HG03060 (cell line): ENCODE results near the gene PPP4R2.

Experiments used
- ATAC-seq: cut with Tn5 transposase; IDR thresholded peaks from one replicate; pipeline ENCODE4 v1.9.1; 2021; ENCODE audit warnings: low read depth, moderate number of reproducible peaks; ENCODE audit not compliant: unreplicated experiment

The PPP4R2 gene

GRCh38 chr3:73021301-73021835 is 24.8 kb downstream of the PPP4R2 start:
- ATAC-seq, result no peak

GRCh38 chr3:73024836-73025235 is 28.2 kb downstream of the PPP4R2 start:
- no peak for ATAC-seq

GRCh38 chr3:73026111-73026759 is 29.6 kb downstream of the PPP4R2 start:
- no peak for ATAC-seq

- ATAC-seq, result no peak
Observed at GRCh38 chr3:73026760-73027113, 30.1 kb downstream of the PPP4R2 start.

GRCh38 chr3:73028803-73029202 is 32.2 kb downstream of the PPP4R2 start:
- ATAC-seq, result no peak

- no peak for ATAC-seq
Observed at GRCh38 chr3:73029321-73029796, 32.7 kb downstream of the PPP4R2 start.

GRCh38 chr3:73030073-73030597 is 33.5 kb downstream of the PPP4R2 start:
- no peak for ATAC-seq

GRCh38 chr3:73031573-73032103 is 35.0 kb downstream of the PPP4R2 start:
- ATAC-seq, result no peak

- no peak for ATAC-seq
Observed at GRCh38 chr3:73036694-73037591, 40.3 kb downstream of the PPP4R2 start.

- ATAC-seq, result no peak
Observed at GRCh38 chr3:73041537-73041936, 44.9 kb downstream of the PPP4R2 start.

- ATAC-seq, result no peak
Observed at GRCh38 chr3:73043414-73043813, 46.8 kb downstream of the PPP4R2 start.

GRCh38 chr3:73045391-73045790 is 48.8 kb downstream of the PPP4R2 start:
- ATAC-seq, result no peak

- ATAC-seq, result no peak
Observed at GRCh38 chr3:73046195-73046594, 49.6 kb downstream of the PPP4R2 start.

GRCh38 chr3:73049319-73049718 is 52.7 kb downstream of the PPP4R2 start:
- ATAC-seq, result no peak

- no peak for ATAC-seq
Observed at GRCh38 chr3:73052857-73053256, 56.2 kb downstream of the PPP4R2 start.

- no peak for ATAC-seq
Observed at GRCh38 chr3:73055583-73055982, 59.0 kb downstream of the PPP4R2 start.

- ATAC-seq, result no peak
Observed at GRCh38 chr3:73056014-73056844, 59.6 kb downstream of the PPP4R2 start.

- ATAC-seq, result no peak
Observed at GRCh38 chr3:73056845-73057150, 60.2 kb downstream of the PPP4R2 start.

- ATAC-seq, result no peak
Observed at GRCh38 chr3:73060302-73060723, 63.7 kb downstream of the PPP4R2 start.

GRCh38 chr3:73061416-73061815 is 64.8 kb downstream of the PPP4R2 start, which contains the start of gene EBLN2:
Gene EBLN2 (plus strand): TSS chr3:73061659. CDS start chr3:73062082, 423 bp downstream.
- no peak for ATAC-seq
